Vagina (tissue), 2 donors: ENCODE data around the gene IL19. TPM values are rescaled to one million over a fixed set of nuclear protein-coding genes. Genes with fewer than 3 reads are reported as not detected.

ENCODE experiments used
- DNase-seq, 2 donors: peaks; one replicate each; pipeline ENCODE4 v3.0.0-alpha.2; 2017; ENCODE audit errors: extremely low spot score in 2 of 2
- H3K27ac ChIP-seq: fragments of 200-600 bp; sonication (generic); one replicate; pipeline ENCODE4 v1.5.1; 2019
- H3K27me3 ChIP-seq: fragments of 200-600 bp; sonication (generic); one replicate; pipeline ENCODE4 v1.5.1; 2019
- H3K36me3 ChIP-seq, 2 donors: fragments of 200-600 bp; sonication (generic); one replicate each; pipeline ENCODE4 v1.5.1; 2017 to 2019
- H3K4me1 ChIP-seq: fragments of 200-600 bp; sonication (generic); one replicate; pipeline ENCODE4 v1.5.1; 2019
- H3K4me3 ChIP-seq, 2 donors: fragments of 200-600 bp; sonication (generic); 1 replicate in 1 of 2; 2 replicates in 1 of 2; pipeline ENCODE4 v1.5.1; 2016 to 2019
- H3K9me3 ChIP-seq: fragments of 200-600 bp; sonication (generic); one replicate; pipeline ENCODE4 v1.5.1; 2019
- POLR2A ChIP-seq, 2 donors: fragments of 450-650 bp; IDR thresholded peaks; one replicate each; pipeline ENCODE4 v1.6.1; 2017; ENCODE audit warnings: antibody characterized with exemption in 2 of 2, mild to moderate bottlenecking in 2 of 2, moderate library complexity in 2 of 2
- POLR2AphosphoS5 ChIP-seq, 2 donors: sonication (generic); formaldehyde crosslinking; IDR thresholded peaks; one replicate each; pipeline ENCODE4 v1.9.0; 2017; ENCODE audit warnings: antibody characterized with exemption in 2 of 2, mild to moderate bottlenecking in 2 of 2, low read depth in 1 of 2; ENCODE audit not compliant: insufficient read depth in 1 of 2
- intact Hi-C: fragments of 100-400 bp; cut with DNase I; formaldehyde crosslinking; loops from one replicate; pipeline ENCODE4 v1.15.1; 2023
- total RNA-seq: library from RNA; depleted of rRNA; stranded (reverse); fragments of >200 nt; gene quantifications from one replicate; pipeline ENCODE4 v1.2.3, GENCODE V29; 2016
- TF ChIP-seq, protein P1 (sequence below), 3 experiments: fragments of 450-650 bp in 2 of 3; fragments of 200-600 bp in 1 of 3; sonication (generic) in 1 of 3; IDR thresholded peaks; one replicate each; pipeline ENCODE4 v1.5.1; 2017 to 2019; ENCODE audit warnings: antibody characterized with exemption in 3 of 3, mild to moderate bottlenecking in 2 of 3, moderate library complexity in 2 of 3

IL19 gene
- total RNA-seq, 1 donor from 2014 or later: not detected

DNA sequence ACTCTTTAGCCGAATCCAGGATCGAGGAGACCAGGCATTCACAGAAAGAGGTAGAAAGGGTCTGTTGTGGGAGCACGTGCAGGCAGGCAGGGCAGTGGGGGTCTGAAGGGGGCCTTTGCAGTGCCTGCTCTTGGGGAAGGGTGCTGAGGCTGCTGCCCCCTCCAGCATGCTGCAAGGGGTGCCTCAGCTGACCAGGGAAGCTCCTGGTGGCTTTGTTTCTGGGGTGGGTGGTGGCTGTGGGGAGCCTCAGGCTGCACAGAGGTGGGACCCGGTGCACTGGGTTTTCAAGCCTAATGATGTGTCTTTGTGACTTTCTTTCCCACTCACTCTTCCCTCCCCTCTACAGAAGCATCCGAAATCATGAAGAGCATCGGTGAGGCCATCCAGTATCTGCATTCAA is 41.5 kb upstream of the IL19 start:
- TF ChIP-seq POLR2AphosphoS5 (IDR thresholded peaks at IDR 0.05; ENCODE audit: insufficient read depth in 1 of 2, low read depth in 1 of 2) (no peak), POLR2A (IDR thresholded peaks at IDR 0.05) (no peak)
- TF ChIP-seq, protein P1, sequence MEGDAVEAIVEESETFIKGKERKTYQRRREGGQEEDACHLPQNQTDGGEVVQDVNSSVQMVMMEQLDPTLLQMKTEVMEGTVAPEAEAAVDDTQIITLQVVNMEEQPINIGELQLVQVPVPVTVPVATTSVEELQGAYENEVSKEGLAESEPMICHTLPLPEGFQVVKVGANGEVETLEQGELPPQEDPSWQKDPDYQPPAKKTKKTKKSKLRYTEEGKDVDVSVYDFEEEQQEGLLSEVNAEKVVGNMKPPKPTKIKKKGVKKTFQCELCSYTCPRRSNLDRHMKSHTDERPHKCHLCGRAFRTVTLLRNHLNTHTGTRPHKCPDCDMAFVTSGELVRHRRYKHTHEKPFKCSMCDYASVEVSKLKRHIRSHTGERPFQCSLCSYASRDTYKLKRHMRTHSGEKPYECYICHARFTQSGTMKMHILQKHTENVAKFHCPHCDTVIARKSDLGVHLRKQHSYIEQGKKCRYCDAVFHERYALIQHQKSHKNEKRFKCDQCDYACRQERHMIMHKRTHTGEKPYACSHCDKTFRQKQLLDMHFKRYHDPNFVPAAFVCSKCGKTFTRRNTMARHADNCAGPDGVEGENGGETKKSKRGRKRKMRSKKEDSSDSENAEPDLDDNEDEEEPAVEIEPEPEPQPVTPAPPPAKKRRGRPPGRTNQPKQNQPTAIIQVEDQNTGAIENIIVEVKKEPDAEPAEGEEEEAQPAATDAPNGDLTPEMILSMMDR (IDR thresholded peaks at IDR 0.05): no peak
- peaks cover 3 to 48% of the 10 kb centered on the region in 2 donors for H3K36me3 ChIP-seq
- intact Hi-C loops: no loop called here
- no peak for DNase-seq
- H3K4me1 ChIP-seq: peaks cover 42% of the 10 kb centered on the region
- H3K4me3 ChIP-seq: no peak overlapping the region
- H3K27ac ChIP-seq: no peak overlapping the region
- H3K9me3 ChIP-seq: no peaks in the 10 kb centered on the region
- no peaks in the 10 kb centered on the region for H3K27me3 ChIP-seq

DNA sequence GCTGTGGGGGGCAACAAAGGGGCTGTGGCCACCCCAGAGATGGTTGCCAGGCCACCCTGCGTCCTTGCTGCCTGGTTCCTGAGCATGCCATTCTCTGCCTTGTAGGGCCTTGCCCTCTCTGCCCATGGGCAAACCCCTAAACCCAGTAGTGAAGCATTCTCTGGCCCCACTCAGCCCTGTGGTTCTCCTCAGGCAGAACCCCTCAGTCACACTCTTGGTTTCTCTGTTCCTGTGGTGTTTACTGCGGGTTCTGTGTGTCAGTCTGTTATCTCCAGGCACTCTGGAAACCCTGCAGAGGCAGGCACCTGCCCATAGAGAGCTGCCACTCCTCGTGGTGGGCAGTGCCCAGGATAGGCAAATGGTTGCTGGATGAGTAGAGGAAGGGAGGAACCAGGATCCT is 41.1 kb upstream of the IL19 start:
- no peak for TF ChIP-seq POLR2A (IDR thresholded peaks at IDR 0.05)
- no peak for TF ChIP-seq POLR2AphosphoS5 (IDR thresholded peaks at IDR 0.05; ENCODE audit: insufficient read depth in 1 of 2, low read depth in 1 of 2)
- TF ChIP-seq, protein P1 (IDR thresholded peaks at IDR 0.05): no peak
- Histone ChIP-seq H3K36me3 (peaks cover 3 to 48% of the 10 kb centered on the region in 2 donors), H3K4me1 (peaks cover 37% of the 10 kb centered on the region), H3K4me3 (no peak overlapping the region), H3K27ac (no peak overlapping the region), H3K9me3 (no peaks in the 10 kb centered on the region), H3K27me3 (no peaks in the 10 kb centered on the region)
- no peak for DNase-seq
- intact Hi-C loops: no loop called here

DNA sequence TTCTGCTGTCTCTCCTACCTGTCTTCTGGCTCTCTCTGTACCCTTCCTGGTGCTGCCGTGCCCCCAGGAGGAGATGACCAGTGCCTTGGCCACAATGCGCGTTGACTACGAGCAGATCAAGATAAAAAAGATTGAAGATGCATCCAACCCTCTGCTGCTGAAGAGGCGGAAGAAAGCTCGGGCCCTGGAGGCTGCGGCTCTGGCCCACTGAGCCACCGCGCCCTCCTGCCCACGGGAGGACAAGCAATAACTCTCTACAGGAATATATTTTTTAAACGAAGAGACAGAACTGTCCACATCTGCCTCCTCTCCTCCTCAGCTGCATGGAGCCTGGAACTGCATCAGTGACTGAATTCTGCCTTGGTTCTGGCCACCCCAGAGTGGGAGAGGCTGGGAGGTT is 38.1 kb upstream of the IL19 start:
- Histone ChIP-seq H3K4me3 (no peak overlapping the region), H3K27me3 (no peaks in the 10 kb centered on the region), H3K36me3 (peaks cover 3 to 48% of the 10 kb centered on the region in 2 donors), H3K9me3 (no peaks in the 10 kb centered on the region), H3K4me1 (peaks cover 11% of the 10 kb centered on the region), H3K27ac (no peak overlapping the region)
- intact Hi-C loops: no loop called here
- TF ChIP-seq POLR2AphosphoS5 (IDR thresholded peaks at IDR 0.05; ENCODE audit: insufficient read depth in 1 of 2, low read depth in 1 of 2): no peak
- TF ChIP-seq, protein P1 (IDR thresholded peaks at IDR 0.05): no peak
- TF ChIP-seq POLR2A (IDR thresholded peaks at IDR 0.05): no peak
- DNase-seq: no peak

DNA sequence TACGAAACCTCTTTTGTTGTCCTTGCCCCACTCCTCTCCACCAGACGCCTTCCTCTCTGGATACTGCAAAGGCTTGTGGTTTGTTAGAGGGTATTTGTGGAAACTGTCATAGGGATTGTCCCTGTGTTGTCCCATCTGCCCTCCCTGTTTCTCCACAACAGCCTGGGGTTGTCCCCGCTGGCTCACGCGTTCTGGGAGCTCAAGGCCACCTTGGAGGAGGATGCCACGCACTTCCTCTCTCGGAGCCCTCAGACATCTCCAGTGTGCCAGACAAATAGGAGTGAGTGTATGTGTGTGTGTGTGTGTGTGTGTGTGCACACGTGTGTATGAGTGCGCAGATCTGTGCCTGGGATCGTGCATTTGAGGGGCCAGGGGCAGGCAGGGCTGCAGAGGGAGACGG is 37.6 kb upstream of the IL19 start:
- H3K4me3 ChIP-seq: no peak overlapping the region
- intact Hi-C loops: no loop called here
- DNase-seq: no peak
- H3K27ac ChIP-seq: no peak overlapping the region
- H3K36me3 ChIP-seq: peaks cover 3 to 48% of the 10 kb centered on the region in 2 donors
- TF ChIP-seq, protein P1 (IDR thresholded peaks at IDR 0.05): no peak
- no peak for TF ChIP-seq POLR2A (IDR thresholded peaks at IDR 0.05)
- TF ChIP-seq POLR2AphosphoS5 (IDR thresholded peaks at IDR 0.05; ENCODE audit: insufficient read depth in 1 of 2, low read depth in 1 of 2): peak in 1 of 2 donors; percentile 30
- no peaks in the 10 kb centered on the region for H3K9me3 ChIP-seq
- H3K4me1 ChIP-seq: peaks cover 10% of the 10 kb centered on the region
- H3K27me3 ChIP-seq: no peaks in the 10 kb centered on the region

DNA sequence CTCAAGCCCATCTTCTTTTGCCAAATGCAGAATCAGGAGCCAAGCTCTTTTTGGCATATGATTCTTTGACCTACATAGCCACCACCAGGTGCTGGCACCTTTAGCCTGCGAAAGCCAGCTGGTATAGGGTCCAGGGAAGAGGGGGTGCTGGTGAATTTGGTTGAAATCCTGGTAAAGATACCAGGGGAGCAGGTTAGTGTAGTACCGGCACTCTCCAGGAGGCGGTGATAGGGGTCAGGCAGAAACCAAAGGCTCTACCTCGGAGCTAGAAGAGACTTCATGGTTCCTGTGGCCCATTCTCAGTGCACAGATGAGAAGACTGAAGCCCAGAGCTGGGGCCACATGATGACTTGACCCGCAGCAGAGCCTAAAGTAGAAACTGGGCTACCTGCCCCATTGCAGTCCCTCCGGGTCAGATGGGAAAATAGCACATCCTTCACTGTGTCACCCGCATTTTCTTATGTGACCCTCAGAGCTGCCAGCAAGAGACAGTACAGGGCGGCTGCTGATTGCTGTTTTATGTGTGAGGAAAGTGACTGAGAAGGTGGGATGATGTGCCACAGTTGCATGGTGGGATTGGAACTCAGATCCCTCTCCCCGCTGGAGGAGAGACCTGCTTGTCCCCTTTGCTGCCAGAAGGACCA is 36.0 kb upstream of the IL19 start:
- Histone ChIP-seq H3K27me3 (no peaks in the 10 kb centered on the region), H3K9me3 (no peaks in the 10 kb centered on the region), H3K36me3 (peaks cover 3 to 41% of the 10 kb centered on the region in 2 donors), H3K27ac (no peak overlapping the region), H3K4me1 (peaks cover 18% of the 10 kb centered on the region), H3K4me3 (no peak overlapping the region)
- no peak for DNase-seq
- intact Hi-C loops: loop anchor here (5.0 kb wide), 1 partner anchor 178 kb away; no protein-coding TSS in a partner anchor
- TF ChIP-seq POLR2AphosphoS5 (IDR thresholded peaks at IDR 0.05; ENCODE audit: insufficient read depth in 1 of 2, low read depth in 1 of 2): no peak
- TF ChIP-seq, protein P1 (IDR thresholded peaks at IDR 0.05): peak in 2 of 3 experiments; percentile 22 to 69
